HG02884 (cell line): ENCODE results near the gene PLEKHM3.
"Not testable (repeated sequence)": the region's sequence is repeated elsewhere in the genome, so short reads cannot be mapped to it uniquely, and the experiment has no call there.

Source experiments
- ATAC-seq: cut with Tn5 transposase; IDR thresholded peaks from one replicate; pipeline ENCODE4 v1.9.1; 2021; ENCODE audit warnings: mild to moderate bottlenecking, moderate library complexity; ENCODE audit not compliant: unreplicated experiment

The PLEKHM3 gene

GRCh38 chr2:207926989-207927300, 98.4 kb downstream of the PLEKHM3 start:
- ATAC-seq = no peak

- ATAC-seq = no peak
Measured at GRCh38 chr2:207926133-207926988, 99.0 kb downstream of the PLEKHM3 start.

GRCh38 chr2:207925601-207926000, 99.7 kb downstream of the PLEKHM3 start:
- ATAC-seq = no peak

GRCh38 chr2:207921606-207922005, 103.7 kb downstream of the PLEKHM3 start:
- ATAC-seq = no peak

GRCh38 chr2:207920721-207921120, 104.6 kb downstream of the PLEKHM3 start:
- ATAC-seq = no peak

- no peak for ATAC-seq
Measured at GRCh38 chr2:207920321-207920720, 105.0 kb downstream of the PLEKHM3 start.

- no peak for ATAC-seq
Measured at GRCh38 chr2:207919164-207919919, 106.0 kb downstream of the PLEKHM3 start.

- no peak for ATAC-seq
Measured at GRCh38 chr2:207914716-207915115, 110.6 kb downstream of the PLEKHM3 start.

GRCh38 chr2:207913772-207914358, 111.5 kb downstream of the PLEKHM3 start:
- ATAC-seq = no peak

GRCh38 chr2:207911856-207912255, 113.5 kb downstream of the PLEKHM3 start:
- no peak for ATAC-seq

- no peak for ATAC-seq
Measured at GRCh38 chr2:207911215-207911614, 114.1 kb downstream of the PLEKHM3 start.

GRCh38 chr2:207906495-207906894, 118.8 kb downstream of the PLEKHM3 start:
- not testable (repeated sequence) for ATAC-seq

- no peak for ATAC-seq
Measured at GRCh38 chr2:207905546-207905945, 119.8 kb downstream of the PLEKHM3 start.

- no peak for ATAC-seq
Measured at GRCh38 chr2:207903236-207903635, 122.1 kb downstream of the PLEKHM3 start.

- no peak for ATAC-seq
Measured at GRCh38 chr2:207902821-207903220, 122.5 kb downstream of the PLEKHM3 start.

- no peak for ATAC-seq
Measured at GRCh38 chr2:207901829-207902228, 123.5 kb downstream of the PLEKHM3 start.

- no peak for ATAC-seq
Measured at GRCh38 chr2:207901401-207901800, 123.9 kb downstream of the PLEKHM3 start.

- ATAC-seq = no peak
Measured at GRCh38 chr2:207898354-207898695, 127.0 kb downstream of the PLEKHM3 start.

GRCh38 chr2:207897541-207898353, 127.6 kb downstream of the PLEKHM3 start:
- ATAC-seq = no peak

GRCh38 chr2:207896525-207897285, 128.6 kb downstream of the PLEKHM3 start:
- no peak for ATAC-seq
